GM19328 (cell line): ENCODE results near the gene SIK3.
"Not testable (repeated sequence)": the region's sequence is repeated elsewhere in the genome, so short reads cannot be mapped to it uniquely, and the experiment has no call there.

Experiments used
- ATAC-seq: cut with Tn5 transposase; IDR thresholded peaks from one replicate; pipeline ENCODE4 v1.9.1; 2021; ENCODE audit warnings: mild to moderate bottlenecking, moderate library complexity; ENCODE audit not compliant: unreplicated experiment

The SIK3 gene

GRCh38 chr11:117098269-117099232 lies at the start of gene SIK3:
Gene SIK3 (minus strand): TSS chr11:117098428. CDS start chr11:117098415, 13 bp downstream.
- ATAC-seq, result peak; percentile 75

- ATAC-seq, result no peak
These were observed 48.3 kb upstream of the SIK3 start for GRCh38 chr11:117146521-117146920.

- ATAC-seq, result no peak
These were observed 47.1 kb upstream of the SIK3 start for GRCh38 chr11:117145393-117145761.

- peak; percentile 40 for ATAC-seq
These were observed 46.5 kb upstream of the SIK3 start for GRCh38 chr11:117144477-117145392.

GRCh38 chr11:117143871-117144476 lies 45.7 kb upstream of the SIK3 start, which contains the start of gene PAFAH1B2:
Gene PAFAH1B2 (plus strand): TSS chr11:117144287. CDS start chr11:117152448, 8,161 bp downstream.
- peak; percentile 93 for ATAC-seq

GRCh38 chr11:117143390-117143789 lies 45.2 kb upstream of the SIK3 start:
- no peak for ATAC-seq

- not testable (repeated sequence) for ATAC-seq
These were observed 39.2 kb upstream of the SIK3 start for GRCh38 chr11:117137223-117138086.

GRCh38 chr11:117134979-117135378 lies 36.8 kb upstream of the SIK3 start:
- not testable (repeated sequence) for ATAC-seq

GRCh38 chr11:117134431-117134830 lies 36.2 kb upstream of the SIK3 start:
- ATAC-seq, result no peak

GRCh38 chr11:117130879-117131278 lies 32.7 kb upstream of the SIK3 start:
- no peak for ATAC-seq

GRCh38 chr11:117130396-117130795 lies 32.2 kb upstream of the SIK3 start:
- not testable (repeated sequence) for ATAC-seq

GRCh38 chr11:117128289-117128688 lies 30.1 kb upstream of the SIK3 start:
- no peak for ATAC-seq

- no peak for ATAC-seq
These were observed 29.1 kb upstream of the SIK3 start for GRCh38 chr11:117127171-117127901.

- ATAC-seq, result no peak
These were observed 28.2 kb upstream of the SIK3 start for GRCh38 chr11:117126223-117126965.

GRCh38 chr11:117122556-117122955 lies 24.3 kb upstream of the SIK3 start:
- ATAC-seq, result no peak

- no peak for ATAC-seq
These were observed 22.9 kb upstream of the SIK3 start for GRCh38 chr11:117121176-117121575.

GRCh38 chr11:117117681-117118080 lies 19.5 kb upstream of the SIK3 start:
- no peak for ATAC-seq

GRCh38 chr11:117112939-117113338 lies 14.7 kb upstream of the SIK3 start:
- not testable (repeated sequence) for ATAC-seq

- ATAC-seq, result not testable (repeated sequence)
These were observed 14.3 kb upstream of the SIK3 start for GRCh38 chr11:117112497-117112896.
